GM19035 (cell line): ENCODE data around the gene RNF7.
"Not testable (repeated sequence)": the region's sequence is repeated elsewhere in the genome, so short reads cannot be mapped to it uniquely, and the experiment has no call there.

ENCODE experiments used
- ATAC-seq: cut with Tn5 transposase; IDR thresholded peaks from one replicate; pipeline ENCODE4 v1.9.1; 2021; ENCODE audit not compliant: unreplicated experiment

Gene RNF7

DNA sequence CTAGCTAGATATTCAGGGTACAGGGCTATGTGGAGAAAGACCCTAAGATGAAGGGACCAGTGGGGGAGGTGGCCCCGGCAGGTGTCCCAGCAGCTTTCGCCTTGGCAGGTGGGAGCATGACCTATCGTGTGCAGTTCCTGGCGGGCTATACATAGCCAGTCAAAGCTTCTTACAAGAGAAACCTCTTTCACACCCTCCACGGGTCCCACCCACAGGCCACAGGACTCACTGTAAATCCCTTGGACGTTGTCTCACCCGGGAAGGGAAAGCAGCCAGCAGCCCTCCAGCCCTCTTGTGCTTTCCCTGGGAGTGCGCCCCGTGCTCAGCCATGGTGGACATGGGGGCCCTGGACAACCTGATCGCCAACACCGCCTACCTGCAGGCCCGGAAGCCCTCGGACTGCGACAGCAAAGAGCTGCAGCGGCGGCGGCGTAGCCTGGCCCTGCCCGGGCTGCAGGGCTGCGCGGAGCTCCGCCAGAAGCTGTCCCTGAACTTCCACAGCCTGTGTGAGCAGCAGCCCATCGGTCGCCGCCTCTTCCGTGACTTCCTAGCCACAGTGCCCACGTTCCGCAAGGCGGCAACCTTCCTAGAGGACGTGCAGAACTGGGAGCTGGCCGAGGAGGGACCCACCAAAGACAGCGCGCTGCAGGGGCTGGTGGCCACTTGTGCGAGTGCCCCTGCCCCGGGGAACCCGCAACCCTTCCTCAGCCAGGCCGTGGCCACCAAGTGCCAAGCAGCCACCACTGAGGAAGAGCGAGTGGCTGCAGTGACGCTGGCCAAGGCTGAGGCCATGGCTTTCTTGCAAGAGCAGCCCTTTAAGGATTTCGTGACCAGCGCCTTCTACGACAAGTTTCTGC, 40.1 kb downstream of the RNF7 start:
- no peak for ATAC-seq

DNA sequence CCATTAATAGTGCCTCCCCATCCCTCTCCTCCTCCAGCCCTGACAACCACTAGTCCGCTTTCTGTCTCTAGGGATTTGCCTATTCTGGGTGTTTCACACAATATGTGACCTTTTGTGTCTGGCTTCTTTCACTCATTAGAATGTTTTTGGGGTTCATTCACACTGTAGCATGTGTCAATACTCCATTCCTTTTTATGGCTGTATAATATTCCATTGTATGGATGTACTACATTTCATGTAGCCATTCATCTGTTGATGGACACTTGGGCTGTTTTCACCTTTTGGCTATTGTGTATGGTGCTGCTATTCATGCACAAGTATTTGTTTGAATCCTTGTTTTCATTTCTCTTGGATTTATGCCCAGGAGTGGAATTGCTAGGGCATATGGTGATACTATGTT, 41.6 kb downstream of the RNF7 start:
- no peak for ATAC-seq

DNA sequence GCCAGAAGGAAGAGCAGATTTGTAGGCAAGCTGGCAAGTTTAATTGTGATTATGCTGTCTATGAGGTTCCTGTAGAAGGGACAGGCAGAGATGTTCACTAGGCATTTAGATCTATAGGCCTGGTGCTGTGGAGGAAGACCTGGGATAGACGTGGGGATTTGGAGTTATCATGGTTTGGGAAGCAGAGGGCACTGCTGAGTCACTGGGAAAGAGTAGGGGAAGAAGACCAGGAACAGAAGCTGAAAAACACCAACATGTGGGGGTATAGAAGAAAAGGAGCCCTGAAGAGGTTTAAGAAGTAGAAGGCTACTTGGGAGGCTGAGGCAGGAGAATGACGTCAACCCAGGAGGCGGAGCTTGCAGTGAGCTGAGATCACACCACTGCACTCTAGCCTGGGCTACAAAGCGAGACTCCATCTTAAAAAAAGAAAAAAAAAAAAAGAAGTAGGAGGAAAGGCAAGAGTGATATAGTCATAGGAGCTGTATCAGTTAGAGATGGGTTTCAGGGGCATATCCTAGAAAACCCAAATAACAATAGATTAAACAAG, 44.4 kb downstream of the RNF7 start:
- ATAC-seq: no peak

- ATAC-seq: no peak
These were observed 45.5 kb downstream of the RNF7 start for GRCh38 chr3:141783632-141784031.

DNA sequence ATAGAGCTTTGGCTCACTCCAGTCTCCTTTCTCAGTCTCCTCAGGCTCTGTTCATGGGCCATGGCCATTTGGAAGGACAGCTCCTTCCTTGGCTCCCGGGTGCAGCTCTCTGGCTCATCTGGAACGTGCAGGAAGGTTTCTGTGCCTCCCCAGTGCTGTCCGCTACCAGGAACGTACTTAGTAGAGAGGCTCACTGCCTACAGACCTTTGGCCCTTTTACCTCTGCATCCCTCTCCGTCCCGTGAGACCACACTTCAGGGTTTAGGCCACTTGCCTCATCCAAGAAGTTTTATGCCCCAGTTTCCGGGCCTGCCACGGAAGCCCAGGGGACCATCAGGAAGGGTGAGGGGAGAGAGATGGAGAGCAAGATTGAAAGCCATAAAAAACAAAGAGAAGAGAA, 46.0 kb downstream of the RNF7 start:
- no peak for ATAC-seq

DNA sequence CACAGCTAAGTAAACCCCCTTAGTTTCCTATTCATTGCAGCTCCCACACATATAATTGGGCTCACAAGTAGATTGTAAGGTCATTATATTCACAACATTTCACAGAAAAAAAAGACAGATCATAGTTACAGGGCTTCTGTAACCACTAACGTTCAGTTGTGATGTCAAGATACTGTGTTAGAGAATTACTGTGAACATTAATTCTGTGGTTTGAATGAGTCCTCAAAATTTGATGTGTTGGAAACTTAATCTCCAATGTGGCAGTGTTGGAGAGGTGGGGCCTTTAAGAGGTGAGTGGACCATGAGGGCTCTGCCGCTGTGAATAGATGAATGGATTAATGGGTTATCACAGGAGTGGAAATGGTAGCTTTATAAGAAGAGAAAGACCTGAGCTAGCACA, 46.4 kb downstream of the RNF7 start:
- ATAC-seq: no peak

DNA sequence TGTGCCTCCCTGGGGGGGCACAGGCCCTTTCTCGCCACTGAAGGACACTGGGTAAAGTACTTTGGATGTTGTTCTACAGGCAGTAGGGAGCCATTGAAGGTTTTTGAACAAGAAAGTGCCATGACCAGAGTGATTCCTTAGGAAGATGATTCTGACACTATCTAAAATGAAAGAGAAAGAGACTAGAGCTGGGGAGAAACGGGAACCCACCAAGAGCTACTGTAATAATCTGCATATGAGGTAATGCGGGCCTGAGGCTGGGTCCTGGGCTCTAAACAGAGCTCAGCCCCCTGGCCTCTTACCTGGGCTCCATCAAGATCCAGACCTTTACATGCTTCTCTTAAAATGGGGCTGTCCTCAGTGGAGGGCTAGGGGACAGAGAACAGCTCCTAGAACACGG, 50.1 kb downstream of the RNF7 start:
- ATAC-seq: no peak

GRCh38 chr3:141788750-141789149, 50.7 kb downstream of the RNF7 start:
- not testable (repeated sequence) for ATAC-seq

- no peak for ATAC-seq
These were observed 51.2 kb downstream of the RNF7 start for GRCh38 chr3:141789281-141789680.

- ATAC-seq: no peak
These were observed 52.1 kb downstream of the RNF7 start for GRCh38 chr3:141790171-141790570.

DNA sequence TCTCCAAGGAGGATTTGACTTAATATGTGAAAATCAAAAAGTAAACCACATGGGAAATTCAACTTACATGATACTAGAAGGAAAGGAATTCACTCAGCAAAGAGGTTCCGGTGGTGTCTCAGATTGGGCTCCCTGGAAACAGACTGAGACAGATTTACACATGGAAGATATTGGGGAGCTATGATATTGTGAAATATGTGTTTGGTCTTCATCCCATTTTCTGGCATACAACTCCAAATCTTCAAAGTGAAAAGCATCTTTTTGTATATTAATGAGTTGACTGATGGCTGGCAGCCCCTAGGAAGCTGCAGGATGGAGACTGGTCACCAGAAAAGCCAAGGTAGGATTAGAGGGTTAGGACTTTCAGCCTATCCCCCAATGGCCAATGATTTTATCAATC, 54.4 kb downstream of the RNF7 start:
- ATAC-seq: no peak

DNA sequence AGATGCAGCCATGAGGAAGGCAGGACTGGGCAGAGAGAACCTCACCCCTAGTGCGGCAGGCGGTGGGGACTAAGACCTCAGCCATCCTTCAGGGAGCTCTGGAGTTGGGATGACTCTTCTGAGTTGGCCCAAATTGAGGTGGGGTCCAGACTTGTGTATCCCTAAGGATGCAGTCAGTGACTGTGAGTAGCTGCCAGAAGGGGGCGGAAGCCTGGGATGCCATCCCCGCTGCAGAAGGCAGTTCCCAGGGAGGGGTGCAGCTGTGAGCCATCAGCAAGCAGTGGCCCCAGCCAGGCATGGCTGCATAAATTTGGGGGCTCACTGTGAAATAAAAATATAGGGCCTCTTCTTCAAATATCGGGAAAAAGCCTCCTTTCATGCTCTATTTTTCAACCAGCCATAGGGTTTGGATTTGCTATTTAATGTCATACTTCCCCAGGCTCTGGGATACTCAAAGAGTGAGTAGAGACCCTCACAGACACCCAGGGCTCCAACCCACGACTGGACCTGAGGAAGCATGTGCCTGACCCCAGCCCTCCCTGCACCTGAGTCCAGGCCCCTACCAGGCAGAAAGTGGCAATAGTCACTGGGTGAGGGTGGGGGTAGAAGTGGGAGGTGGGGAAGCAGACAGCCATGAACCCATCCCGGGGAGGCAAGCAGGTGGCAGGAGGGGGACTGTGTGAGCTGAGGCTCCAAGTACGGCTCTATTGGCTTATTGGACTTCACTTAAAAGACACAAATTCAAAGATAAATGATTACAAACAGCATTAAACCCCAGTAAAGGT, 55.6 kb downstream of the RNF7 start:
- ATAC-seq: no peak

GRCh38 chr3:141795276-141795675, 57.2 kb downstream of the RNF7 start:
- ATAC-seq: no peak

- no peak for ATAC-seq
These were observed 57.6 kb downstream of the RNF7 start for GRCh38 chr3:141795741-141796080.

DNA sequence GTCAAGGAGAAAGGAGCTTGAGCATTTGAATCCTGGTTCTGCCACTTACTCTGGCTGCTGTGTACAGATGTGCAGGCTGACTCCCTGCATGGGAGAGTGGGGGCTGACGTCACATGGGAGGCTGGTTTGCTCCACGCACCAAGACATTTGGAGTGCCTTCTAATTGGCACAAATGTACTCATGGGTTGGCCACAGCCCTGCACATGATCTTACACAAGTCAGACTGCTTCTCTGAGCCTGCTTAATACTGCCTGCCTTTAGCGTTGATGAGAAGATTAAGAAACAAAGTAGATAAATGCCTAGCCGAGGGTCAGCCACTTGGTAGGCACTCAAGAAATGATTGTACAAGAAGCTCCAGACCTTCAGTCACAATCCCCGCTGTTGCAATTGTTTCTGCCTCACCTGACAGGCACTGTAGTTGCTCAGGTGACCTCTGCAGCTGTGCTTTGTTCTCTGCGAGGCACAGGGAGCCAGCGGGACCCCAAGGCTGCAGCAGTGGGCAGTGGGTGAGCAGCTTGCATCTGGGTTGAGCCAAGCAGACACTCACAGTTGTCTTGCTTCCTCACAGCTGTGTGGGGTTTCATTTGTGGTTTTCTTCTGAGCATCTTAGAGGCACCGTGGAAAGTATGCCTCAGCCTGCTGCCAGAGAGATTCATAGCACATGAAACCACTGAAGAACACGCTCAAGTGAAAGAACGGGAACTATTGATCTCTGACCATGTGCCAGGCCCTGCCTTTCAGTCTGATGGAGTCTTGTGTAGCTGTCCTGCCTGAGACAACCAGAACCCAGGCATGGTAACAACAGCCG, 58.2 kb downstream of the RNF7 start:
- ATAC-seq: peak; percentile 94
